PC-3 (cell line): ENCODE measurements around the gene CACNA1C.

Experiments used
- EZH2 ChIP-seq: fragments of 300-600 bp; sonication (generic); IDR thresholded peaks from one replicate; pipeline ENCODE4 v1.6.1; 2017; ENCODE audit warnings: antibody characterized with exemption, mild to moderate bottlenecking, low read length; ENCODE audit not compliant: unreplicated experiment
- TF ChIP-seq, protein P1 (sequence below): fragments of 300-600 bp; sonication (generic); conservative IDR thresholded peaks from 2 replicates; pipeline ENCODE4 v1.5.1; 2017; ENCODE audit warnings: antibody characterized with exemption, low read depth, mild to moderate bottlenecking, low read length

DNA sequence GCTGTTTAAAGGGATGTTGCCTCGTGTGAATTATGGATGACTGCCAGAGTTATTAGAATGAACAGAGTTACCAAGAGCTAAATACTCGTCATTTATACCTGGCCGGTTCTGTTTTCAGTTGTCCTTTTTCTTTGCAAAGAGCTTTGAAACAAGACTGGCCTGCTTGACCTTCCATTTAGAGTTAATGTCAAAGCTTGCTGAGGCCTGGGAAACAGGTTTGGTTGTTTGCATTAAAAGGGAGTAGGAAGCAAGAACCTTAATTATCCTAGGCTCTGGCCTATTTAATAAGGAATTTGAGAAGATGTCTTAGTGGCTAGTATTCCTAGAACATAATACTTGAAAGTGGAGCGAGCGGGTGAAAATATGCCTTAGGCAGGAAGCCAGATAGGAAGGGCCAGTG, 233.3 kb downstream of the CACNA1C start:
- TF ChIP-seq EZH2 = no peak
- TF ChIP-seq, protein P1, sequence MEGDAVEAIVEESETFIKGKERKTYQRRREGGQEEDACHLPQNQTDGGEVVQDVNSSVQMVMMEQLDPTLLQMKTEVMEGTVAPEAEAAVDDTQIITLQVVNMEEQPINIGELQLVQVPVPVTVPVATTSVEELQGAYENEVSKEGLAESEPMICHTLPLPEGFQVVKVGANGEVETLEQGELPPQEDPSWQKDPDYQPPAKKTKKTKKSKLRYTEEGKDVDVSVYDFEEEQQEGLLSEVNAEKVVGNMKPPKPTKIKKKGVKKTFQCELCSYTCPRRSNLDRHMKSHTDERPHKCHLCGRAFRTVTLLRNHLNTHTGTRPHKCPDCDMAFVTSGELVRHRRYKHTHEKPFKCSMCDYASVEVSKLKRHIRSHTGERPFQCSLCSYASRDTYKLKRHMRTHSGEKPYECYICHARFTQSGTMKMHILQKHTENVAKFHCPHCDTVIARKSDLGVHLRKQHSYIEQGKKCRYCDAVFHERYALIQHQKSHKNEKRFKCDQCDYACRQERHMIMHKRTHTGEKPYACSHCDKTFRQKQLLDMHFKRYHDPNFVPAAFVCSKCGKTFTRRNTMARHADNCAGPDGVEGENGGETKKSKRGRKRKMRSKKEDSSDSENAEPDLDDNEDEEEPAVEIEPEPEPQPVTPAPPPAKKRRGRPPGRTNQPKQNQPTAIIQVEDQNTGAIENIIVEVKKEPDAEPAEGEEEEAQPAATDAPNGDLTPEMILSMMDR = no peak
